Measurements from ENCODE around the gene AMER3.

The AMER3 gene

DNA sequence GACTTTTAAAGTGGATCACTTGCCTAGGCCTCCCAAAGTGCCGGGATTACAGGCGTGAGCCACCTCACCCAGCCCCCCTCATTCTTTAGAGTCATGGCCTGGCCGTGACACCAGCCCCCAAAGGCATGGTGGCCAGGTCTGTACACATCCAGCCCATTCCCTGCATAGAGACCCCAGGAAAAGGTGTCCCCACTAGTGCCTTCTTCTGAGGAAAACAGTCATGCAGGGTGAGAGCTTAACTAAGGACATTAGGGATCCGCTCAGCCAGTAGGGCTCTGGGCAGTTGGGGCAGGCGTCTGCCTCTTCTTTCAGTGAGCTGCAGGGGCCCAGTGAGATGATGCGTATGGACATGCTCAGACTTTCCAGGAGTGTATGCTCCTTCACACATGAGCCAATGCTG lies 5.7 kb upstream of the AMER3 start:
- no peak for DNase-seq (ENCODE audit: low read depth in 2 of 3, low spot score in 2 of 3)

- DNase-seq (ENCODE audit: low read depth in 2 of 3, low spot score in 2 of 3) = no peak
These were observed 529 bp upstream of the AMER3 start for GRCh38 chr2:130754811-130755210.

DNA sequence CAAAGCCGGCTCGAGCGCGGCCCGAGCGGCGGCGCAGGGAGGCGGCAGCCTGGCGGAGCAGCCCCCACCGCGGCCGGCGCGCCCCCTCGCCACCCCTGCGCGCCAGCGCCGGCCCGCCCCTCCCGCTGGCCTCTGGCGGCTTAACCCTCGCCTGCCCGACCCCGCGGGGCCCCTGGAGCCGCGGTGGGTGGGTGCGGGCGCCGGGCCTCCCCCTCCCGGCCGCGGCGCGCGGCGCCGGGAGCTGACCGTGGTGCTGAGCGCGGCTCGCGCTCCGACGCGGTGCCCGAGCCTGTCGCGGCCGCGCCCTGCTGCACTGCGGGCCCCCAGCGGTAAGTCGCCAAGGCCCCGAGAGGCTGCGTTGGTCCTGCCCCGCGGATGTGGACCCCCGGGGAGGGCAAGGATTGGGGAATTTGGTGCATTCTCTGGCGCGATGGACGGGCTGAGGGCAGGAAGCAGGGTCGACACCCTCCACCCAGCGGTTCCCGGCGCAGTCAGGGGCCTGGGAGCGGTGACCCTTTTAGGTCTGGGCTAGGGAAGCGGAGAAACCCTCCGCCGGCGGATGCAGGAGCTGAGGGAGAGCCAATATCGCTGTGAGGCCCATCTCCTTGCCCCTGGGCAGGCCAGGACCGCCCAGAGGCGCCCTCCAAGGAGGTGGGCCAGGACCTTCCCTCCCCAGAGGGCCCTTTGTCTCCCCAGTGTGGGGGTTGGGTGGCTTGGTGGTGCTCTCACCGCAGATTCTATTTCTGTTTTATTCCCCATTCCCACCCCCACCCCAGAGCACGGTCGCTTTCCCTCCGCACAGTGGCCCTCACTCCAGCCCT lies 923 bp downstream of the AMER3 start:
- no peak for DNase-seq (ENCODE audit: low read depth in 2 of 3, low spot score in 2 of 3)

- no peak for DNase-seq (ENCODE audit: low read depth in 2 of 3, low spot score in 2 of 3)
These were observed 1.7 kb downstream of the AMER3 start for GRCh38 chr2:130756874-130757668.

DNA sequence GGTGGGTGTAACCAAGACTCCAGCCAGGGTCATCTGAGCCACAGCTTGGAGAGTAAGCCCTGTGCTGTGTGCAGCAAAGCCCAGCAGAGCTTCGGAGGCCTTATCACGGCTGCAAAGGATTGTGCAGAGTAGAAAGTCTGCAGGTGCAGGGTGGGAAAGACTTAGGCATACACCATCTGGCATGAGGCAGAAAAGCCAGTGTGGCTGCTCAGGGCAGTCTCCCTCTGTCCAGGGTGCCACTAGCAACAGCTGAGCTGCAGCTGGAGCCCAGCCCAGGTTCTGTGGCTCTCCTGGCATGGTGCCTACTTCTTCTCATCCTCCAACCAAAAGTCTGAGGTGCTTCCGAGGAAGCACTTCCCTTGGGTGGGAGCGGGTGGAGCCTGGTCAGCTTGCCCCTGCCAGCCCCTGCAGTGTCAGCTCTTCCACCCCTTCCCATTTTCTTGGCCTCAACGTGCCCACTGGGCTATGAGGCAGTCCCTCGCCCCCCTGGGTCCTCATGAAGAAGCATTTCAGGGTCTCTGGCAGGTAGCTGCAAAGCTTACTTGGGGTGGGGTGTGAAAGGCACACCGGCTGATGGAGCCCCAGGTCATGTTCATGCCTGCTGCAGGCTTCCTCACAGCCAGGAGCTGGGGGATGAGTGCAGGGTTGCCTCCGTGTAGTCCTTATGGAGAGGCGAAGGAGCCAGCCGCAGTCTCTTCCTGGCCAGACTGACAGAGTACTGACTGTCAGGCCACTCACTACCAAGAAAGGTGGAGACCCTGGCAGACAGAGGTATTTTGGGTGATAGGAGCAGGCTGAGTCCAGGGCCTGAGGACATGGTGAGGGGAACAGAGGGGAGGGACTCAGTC lies 4.8 kb downstream of the AMER3 start:
- no peak for DNase-seq (ENCODE audit: low read depth in 2 of 3, low spot score in 2 of 3)

DNA sequence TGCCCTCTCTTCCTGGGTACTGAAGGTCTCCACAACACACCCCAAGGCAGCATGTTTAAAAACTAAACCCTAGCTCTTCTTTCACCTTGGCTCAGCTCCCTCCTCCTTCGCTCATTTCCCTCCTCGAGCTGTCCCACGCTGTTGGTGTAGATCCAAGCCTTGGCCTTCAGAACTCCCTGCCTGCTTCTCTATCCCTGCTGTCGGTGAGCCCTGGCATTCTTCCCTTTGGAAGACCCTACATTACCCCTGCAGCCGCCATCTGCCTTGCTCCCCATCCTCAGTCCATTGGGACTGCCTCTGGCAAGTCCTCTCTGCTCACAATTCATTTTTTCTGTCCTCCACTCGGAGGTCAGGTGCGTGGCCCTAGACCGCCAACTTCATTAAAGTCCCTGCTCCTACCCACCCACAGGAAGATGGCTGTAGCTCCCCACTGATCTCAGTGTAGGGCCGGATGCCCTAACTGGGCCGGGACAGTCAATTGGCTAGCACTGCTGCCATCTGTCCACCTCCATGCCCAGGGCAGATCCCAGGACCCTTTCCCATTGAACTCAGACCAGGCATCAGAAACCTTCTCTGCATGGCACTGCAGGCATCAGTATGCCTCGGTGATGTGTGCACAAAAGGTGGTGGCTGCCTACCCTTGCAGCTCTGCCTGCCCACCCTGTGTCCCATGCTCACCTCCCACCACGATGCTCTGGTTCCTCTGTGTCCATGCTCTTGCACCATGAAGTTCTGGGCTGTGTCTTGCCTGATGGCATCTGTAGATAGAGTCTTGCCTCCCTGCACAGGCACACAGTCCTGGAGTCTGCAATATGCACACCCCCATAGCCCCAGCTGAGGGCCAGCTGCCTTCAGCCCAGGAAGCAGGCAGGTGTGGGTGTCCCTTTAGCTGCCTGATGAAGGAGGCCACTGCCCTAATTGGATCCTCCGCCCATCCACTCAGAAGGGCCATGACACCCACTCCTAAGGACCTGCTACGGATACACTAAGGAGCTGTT lies 5.7 kb downstream of the AMER3 start:
- no peak for DNase-seq (ENCODE audit: low read depth in 2 of 3, low spot score in 2 of 3)

DNA sequence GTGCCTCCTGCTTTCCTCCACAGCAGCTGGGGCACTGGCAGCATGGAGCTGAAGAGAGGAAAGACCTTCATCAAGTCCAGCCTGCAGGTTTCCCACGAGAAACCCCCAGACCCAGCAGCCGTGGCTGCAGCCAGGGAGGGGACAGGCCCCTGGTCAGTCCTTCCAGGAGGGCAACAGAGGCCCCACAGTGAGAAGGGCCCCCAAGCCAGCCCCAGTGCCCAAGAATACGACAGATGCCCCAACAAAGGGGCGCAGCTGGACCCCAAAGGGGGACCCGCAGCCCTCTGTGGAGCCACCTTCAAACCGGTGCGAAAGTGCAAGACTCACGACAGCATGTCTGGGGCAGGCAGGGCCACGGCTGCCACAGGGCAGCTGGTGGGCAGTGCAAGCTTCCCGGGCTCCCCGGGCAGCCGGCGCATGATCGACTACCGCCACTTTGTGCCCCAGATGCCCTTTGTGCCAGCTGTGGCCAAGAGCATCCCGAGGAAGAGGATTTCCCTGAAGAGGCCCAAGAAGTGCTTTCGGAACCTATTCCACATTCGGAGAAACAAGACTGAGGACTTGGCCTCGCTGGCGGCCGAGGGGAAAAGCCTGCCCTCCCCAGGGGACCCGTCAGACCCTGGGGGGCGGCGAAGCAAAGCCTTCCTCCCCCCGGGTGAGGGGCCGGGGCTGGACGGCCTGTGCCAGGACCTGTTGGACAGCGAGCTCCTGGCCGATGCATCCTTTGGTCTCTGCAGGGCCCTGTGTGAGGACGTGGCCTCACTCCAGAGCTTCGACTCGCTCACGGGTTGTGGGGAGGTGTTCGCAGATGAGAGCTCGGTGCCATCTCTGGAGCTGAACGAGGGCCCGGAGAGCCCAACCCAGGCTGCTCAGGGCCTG lies 6.9 kb downstream of the AMER3 start:
- no peak for DNase-seq (ENCODE audit: low read depth in 2 of 3, low spot score in 2 of 3)

GRCh38 chr2:130762910-130763385 lies 7.6 kb downstream of the AMER3 start:
- DNase-seq (ENCODE audit: low read depth in 2 of 3, low spot score in 2 of 3) = no peak

DNA sequence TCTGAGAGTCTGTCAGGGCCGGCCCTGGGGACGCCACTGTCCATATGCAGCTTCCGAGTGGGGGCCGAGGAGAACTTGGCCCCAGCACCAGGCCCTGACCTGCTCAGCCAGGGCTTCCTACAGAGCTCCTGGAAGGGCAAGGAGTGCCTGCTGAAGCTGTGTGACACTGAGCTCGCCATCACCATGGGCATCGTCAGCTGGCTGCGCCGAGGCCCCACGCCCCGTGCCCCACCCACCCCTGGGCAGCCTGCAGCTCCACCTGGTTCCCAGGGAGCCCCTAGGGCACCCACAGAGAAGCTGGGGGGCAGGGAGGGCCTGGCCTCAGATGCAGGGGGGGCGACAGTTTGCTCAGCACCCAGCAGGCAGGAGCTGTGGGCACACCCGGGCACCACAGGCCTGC lies 8.1 kb downstream of the AMER3 start:
- no peak for DNase-seq (ENCODE audit: low read depth in 2 of 3, low spot score in 2 of 3)

DNA sequence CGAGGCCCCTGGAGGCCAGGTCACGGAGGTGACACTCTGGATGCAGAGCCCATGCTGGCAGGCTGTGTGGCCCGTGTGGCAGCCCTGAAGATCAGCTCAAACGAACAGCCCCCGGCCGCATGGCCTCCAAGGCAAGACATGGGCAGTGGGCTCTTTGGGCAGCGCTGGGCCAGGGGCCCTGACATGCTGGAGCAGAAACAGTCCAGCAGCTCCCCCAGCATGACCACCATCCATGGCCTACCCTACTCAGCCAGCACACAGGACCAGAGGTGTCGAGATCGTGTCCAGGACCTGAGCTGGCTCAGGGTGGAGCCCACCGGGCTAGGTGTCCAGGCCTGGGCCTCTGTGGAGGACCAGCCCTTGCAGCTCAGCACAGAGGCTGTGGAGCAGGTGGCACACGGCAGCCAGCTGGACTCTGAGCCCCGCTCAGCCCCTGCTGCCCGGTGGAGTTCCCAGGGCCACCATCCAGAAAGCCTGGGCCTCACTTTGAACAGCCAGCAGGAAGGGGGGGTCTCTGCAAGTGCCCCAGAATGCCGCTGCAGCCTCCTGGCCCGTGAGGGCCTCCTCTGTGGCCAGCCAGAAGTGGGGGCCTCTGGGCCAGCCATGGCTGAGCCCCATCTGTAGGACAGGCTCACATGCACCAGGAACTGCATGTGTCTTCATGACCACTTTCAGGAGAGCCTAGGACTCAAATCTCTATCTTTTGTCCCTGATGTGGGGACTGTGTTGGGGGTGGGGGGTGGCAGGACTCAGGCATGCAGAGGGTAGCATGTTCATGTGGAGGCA lies 8.9 kb downstream of the AMER3 start:
- no peak for DNase-seq (ENCODE audit: low read depth in 2 of 3, low spot score in 2 of 3)

DNA sequence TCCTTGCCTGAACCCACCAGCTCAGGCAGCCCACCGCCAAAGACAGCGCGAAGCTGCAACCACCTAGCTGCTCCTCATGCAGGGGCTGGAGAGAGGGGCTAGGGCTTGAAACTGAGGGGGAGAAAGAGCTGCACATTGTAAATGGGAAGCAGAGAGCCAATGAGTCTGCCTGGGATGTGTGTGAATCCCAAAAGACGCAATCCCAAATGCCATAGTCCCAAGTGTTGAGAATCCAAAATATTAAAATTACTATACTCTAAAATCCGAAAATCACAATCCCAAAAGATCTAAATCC lies 9.4 kb downstream of the AMER3 start:
- no peak for DNase-seq (ENCODE audit: low read depth in 2 of 3, low spot score in 2 of 3)

DNA sequence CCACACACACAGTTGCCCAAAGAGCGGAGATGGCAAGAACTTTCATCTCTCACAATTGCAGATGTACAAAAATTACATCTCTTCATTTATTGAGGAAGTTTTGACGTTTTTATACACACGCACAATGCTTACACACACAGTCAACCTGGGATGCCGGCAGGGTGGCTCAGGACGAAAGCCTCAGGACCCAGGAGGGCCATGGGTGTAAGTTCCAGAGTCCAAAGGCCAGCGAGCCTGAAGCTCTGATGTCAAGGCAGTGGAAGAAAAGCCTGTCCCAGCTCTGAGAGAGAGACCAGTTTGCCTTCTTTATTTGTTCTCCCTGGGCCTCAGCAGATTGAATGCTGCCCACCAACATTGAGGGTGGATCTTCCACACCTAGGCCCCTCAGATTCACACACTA lies 10.1 kb downstream of the AMER3 start:
- no peak for DNase-seq (ENCODE audit: low read depth in 2 of 3, low spot score in 2 of 3)

DNA sequence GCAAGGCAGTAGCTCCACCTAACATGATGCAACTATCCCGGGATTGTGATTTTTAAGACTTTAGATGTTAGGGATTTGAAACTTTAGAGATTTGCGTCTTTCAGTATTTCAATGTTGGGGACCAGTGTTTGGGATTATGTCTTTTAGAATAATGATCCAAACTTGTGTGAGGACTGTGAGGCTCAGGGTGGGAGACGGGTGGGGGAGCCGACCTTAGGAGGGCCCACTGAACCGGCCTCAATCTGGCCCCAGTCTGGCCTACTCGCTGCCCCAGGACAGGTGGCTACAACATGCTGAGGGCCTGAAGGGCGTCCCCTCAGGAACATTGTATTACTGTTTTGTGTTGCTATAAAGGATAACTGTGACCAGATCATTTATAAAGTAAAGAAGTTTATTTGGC lies 10.7 kb downstream of the AMER3 start:
- no peak for DNase-seq (ENCODE audit: low read depth in 2 of 3, low spot score in 2 of 3)

GRCh38 chr2:130766711-130767407 lies 11.5 kb downstream of the AMER3 start:
- no peak for DNase-seq (ENCODE audit: low read depth in 2 of 3, low spot score in 2 of 3)

DNA sequence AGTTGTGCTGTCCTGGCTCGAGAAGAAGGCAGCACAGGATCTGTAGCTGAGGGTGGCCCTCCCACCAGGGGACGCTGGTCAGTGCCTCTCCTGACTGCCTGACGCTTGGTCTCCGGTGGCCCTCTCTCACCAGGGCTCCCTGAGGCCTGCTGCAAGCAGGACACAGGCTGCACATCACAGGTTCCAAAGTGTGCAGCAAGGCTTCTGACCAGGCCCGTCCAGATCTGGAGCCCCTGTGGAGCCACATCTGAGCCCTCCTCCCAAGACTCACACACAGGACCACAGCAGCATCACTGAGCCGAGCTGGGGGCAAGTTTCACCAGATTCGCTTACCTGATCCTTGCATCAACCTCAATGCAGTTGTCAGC lies 12.1 kb downstream of the AMER3 start:
- DNase-seq (ENCODE audit: low read depth in 2 of 3, low spot score in 2 of 3) = no peak

GRCh38 chr2:130768191-130768855 lies 13.0 kb downstream of the AMER3 start:
- DNase-seq (ENCODE audit: low read depth in 2 of 3, low spot score in 2 of 3) = no peak

GRCh38 chr2:130769343-130769907 lies 14.1 kb downstream of the AMER3 start:
- DNase-seq (ENCODE audit: low read depth in 2 of 3, low spot score in 2 of 3) = no peak

All from activated CD8-positive, alpha-beta memory T cell treated with anti-CD3 and anti-CD28 coated beads for 48 hours (primary cell).